Measurements from ENCODE around the gene NAALADL2.
A peak's percentile ranks its signal among the peaks of the same experiment; 100 is the strongest.

NAALADL2 gene

GRCh38 chr3:175620532-175620931 is 761.4 kb downstream of the NAALADL2 start:
- CTCF ChIA-PET: no interaction called here
- no peak overlapping the region for H3K4me3 ChIP-seq (ENCODE audit: control insufficient read depth in 1 of 7, extremely low read depth in 1 of 7, insufficient read depth in 4 of 7, low read depth in 2 of 7, low read length in 6 of 7)
- no peak for DNase-seq
- POLR2A ChIA-PET: no interaction called here
- H3K4me1 ChIP-seq (ENCODE audit: control extremely low read depth in 1 of 4, control insufficient read depth in 4 of 4, insufficient read depth in 4 of 4, low read length in 3 of 4): no peaks in the 10 kb centered on the region
- WGBS (ENCODE audit: insufficient coverage): 95% methylated on average over 12 of the region's 12 CpGs
- H3K36me3 ChIP-seq (ENCODE audit: control insufficient read depth in 4 of 4, insufficient read depth in 4 of 4, low read length in 3 of 4): no peaks in the 10 kb centered on the region
- H3K9me3 ChIP-seq (ENCODE audit: control extremely low read depth in 1 of 5, control insufficient read depth in 4 of 5, insufficient read depth in 2 of 5, low read depth in 1 of 5, low read length in 4 of 5): no peaks in the 10 kb centered on the region
- H3K27ac ChIP-seq (ENCODE audit: insufficient read depth in 1 of 2, low read depth in 1 of 2, low read length in 2 of 2, poor library complexity in 1 of 2, severe bottlenecking in 2 of 2): no peak overlapping the region
- no peaks in the 10 kb centered on the region for H3K27me3 ChIP-seq (replicated peaks in 2 of 5; ENCODE audit: control insufficient read depth in 4 of 5, insufficient read depth in 5 of 5, low read length in 4 of 5)

DNA sequence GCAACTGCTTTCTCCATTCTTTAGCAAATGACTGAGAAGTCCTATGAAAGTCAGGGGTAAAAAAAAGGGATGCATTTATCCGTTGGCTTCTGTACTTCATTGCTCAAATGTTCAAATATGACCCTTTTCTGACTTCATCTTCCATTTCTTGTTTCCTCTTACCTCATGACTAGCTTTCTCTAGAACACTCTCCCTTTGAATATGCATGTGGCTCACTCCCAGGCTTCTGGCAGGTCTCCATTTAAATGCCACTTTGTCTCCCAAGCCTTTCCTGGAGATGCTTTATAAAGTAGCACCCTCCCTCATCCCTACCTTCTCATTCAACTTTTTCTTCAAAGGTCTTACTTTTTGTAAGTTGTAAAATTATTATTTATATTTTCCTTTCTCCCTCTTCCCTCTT is 781.8 kb downstream of the NAALADL2 start:
- Histone ChIP-seq H3K4me3 (ENCODE audit: control insufficient read depth in 1 of 7, extremely low read depth in 1 of 7, insufficient read depth in 4 of 7, low read depth in 2 of 7, low read length in 6 of 7) (no peak overlapping the region), H3K27ac (ENCODE audit: insufficient read depth in 1 of 2, low read depth in 1 of 2, low read length in 2 of 2, poor library complexity in 1 of 2, severe bottlenecking in 2 of 2) (no peak overlapping the region), H3K9me3 (ENCODE audit: control extremely low read depth in 1 of 5, control insufficient read depth in 4 of 5, insufficient read depth in 2 of 5, low read depth in 1 of 5, low read length in 4 of 5) (no peaks in the 10 kb centered on the region), H3K27me3 (replicated peaks in 2 of 5; ENCODE audit: control insufficient read depth in 4 of 5, insufficient read depth in 5 of 5, low read length in 4 of 5) (no peaks in the 10 kb centered on the region), H3K4me1 (ENCODE audit: control extremely low read depth in 1 of 4, control insufficient read depth in 4 of 4, insufficient read depth in 4 of 4, low read length in 3 of 4) (no peaks in the 10 kb centered on the region), H3K36me3 (ENCODE audit: control insufficient read depth in 4 of 4, insufficient read depth in 4 of 4, low read length in 3 of 4) (no peaks in the 10 kb centered on the region)
- CTCF ChIA-PET: interaction anchor here (0.7 kb wide), 1 partner anchor 163 kb away, joined by 3 read pairs; no protein-coding TSS in a partner anchor
- POLR2A ChIA-PET: no interaction called here
- DNase-seq: no peak
- WGBS (ENCODE audit: insufficient coverage): 78% methylated on average over 1 of the region's 1 CpG

DNA sequence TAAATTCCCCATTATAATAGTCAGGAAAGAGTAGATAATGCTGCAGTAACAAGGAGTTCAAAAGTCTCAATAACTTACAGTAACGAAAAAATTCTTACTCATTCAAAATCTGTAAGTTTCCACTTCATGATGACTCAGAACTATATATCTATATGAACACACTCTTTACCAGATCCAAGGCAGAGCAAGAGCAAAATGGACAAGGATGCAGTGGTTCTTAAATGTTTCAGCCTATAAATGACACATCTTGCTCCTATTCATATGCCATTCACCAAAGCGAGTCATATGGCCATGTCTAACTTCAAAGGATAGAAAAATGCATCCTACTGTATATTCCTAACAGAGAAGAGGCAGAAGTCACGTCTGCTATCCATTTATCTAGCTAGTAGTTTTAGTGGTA is 787.7 kb downstream of the NAALADL2 start:
- H3K36me3 ChIP-seq (ENCODE audit: control insufficient read depth in 4 of 4, insufficient read depth in 4 of 4, low read length in 3 of 4): no peaks in the 10 kb centered on the region
- no CpG with 5 or more reads among the region's 3 CpGs for WGBS (ENCODE audit: insufficient coverage)
- POLR2A ChIA-PET: no interaction called here
- H3K9me3 ChIP-seq (ENCODE audit: control extremely low read depth in 1 of 5, control insufficient read depth in 4 of 5, insufficient read depth in 2 of 5, low read depth in 1 of 5, low read length in 4 of 5): no peaks in the 10 kb centered on the region
- CTCF ChIA-PET: no interaction called here
- no peaks in the 10 kb centered on the region for H3K27me3 ChIP-seq (replicated peaks in 2 of 5; ENCODE audit: control insufficient read depth in 4 of 5, insufficient read depth in 5 of 5, low read length in 4 of 5)
- H3K4me1 ChIP-seq (ENCODE audit: control extremely low read depth in 1 of 4, control insufficient read depth in 4 of 4, insufficient read depth in 4 of 4, low read length in 3 of 4): no peaks in the 10 kb centered on the region
- H3K27ac ChIP-seq (ENCODE audit: insufficient read depth in 1 of 2, low read depth in 1 of 2, low read length in 2 of 2, poor library complexity in 1 of 2, severe bottlenecking in 2 of 2): no peak overlapping the region
- DNase-seq: no peak
- H3K4me3 ChIP-seq (ENCODE audit: control insufficient read depth in 1 of 7, extremely low read depth in 1 of 7, insufficient read depth in 4 of 7, low read depth in 2 of 7, low read length in 6 of 7): no peak overlapping the region

- Histone ChIP-seq H3K4me3 (ENCODE audit: control insufficient read depth in 1 of 7, extremely low read depth in 1 of 7, insufficient read depth in 4 of 7, low read depth in 2 of 7, low read length in 6 of 7) (no peak overlapping the region), H3K27ac (ENCODE audit: insufficient read depth in 1 of 2, low read depth in 1 of 2, low read length in 2 of 2, poor library complexity in 1 of 2, severe bottlenecking in 2 of 2) (no peak overlapping the region), H3K36me3 (ENCODE audit: control insufficient read depth in 4 of 4, insufficient read depth in 4 of 4, low read length in 3 of 4) (no peaks in the 10 kb centered on the region), H3K9me3 (ENCODE audit: control extremely low read depth in 1 of 5, control insufficient read depth in 4 of 5, insufficient read depth in 2 of 5, low read depth in 1 of 5, low read length in 4 of 5) (no peaks in the 10 kb centered on the region), H3K4me1 (ENCODE audit: control extremely low read depth in 1 of 4, control insufficient read depth in 4 of 4, insufficient read depth in 4 of 4, low read length in 3 of 4) (no peaks in the 10 kb centered on the region), H3K27me3 (replicated peaks in 2 of 5; ENCODE audit: control insufficient read depth in 4 of 5, insufficient read depth in 5 of 5, low read length in 4 of 5) (no peaks in the 10 kb centered on the region)
- peak in 1 of 3 donors; percentile 18 for DNase-seq
- CTCF ChIA-PET: no interaction called here
- POLR2A ChIA-PET: no interaction called here
These were observed 789.8 kb downstream of the NAALADL2 start for GRCh38 chr3:175648899-175649298.

GRCh38 chr3:175651716-175652115 is 792.6 kb downstream of the NAALADL2 start:
- no peak overlapping the region for H3K27ac ChIP-seq (ENCODE audit: insufficient read depth in 1 of 2, low read depth in 1 of 2, low read length in 2 of 2, poor library complexity in 1 of 2, severe bottlenecking in 2 of 2)
- no peak overlapping the region for H3K4me3 ChIP-seq (ENCODE audit: control insufficient read depth in 1 of 7, extremely low read depth in 1 of 7, insufficient read depth in 4 of 7, low read depth in 2 of 7, low read length in 6 of 7)
- ChIA-PET POLR2A (no interaction called here), CTCF (no interaction called here)
- no peaks in the 10 kb centered on the region for H3K9me3 ChIP-seq (ENCODE audit: control extremely low read depth in 1 of 5, control insufficient read depth in 4 of 5, insufficient read depth in 2 of 5, low read depth in 1 of 5, low read length in 4 of 5)
- WGBS (ENCODE audit: insufficient coverage): 95% methylated on average over 5 of the region's 5 CpGs
- no peaks in the 10 kb centered on the region for H3K36me3 ChIP-seq (ENCODE audit: control insufficient read depth in 4 of 4, insufficient read depth in 4 of 4, low read length in 3 of 4)
- H3K27me3 ChIP-seq (replicated peaks in 2 of 5; ENCODE audit: control insufficient read depth in 4 of 5, insufficient read depth in 5 of 5, low read length in 4 of 5): no peaks in the 10 kb centered on the region
- DNase-seq: no peak
- H3K4me1 ChIP-seq (ENCODE audit: control extremely low read depth in 1 of 4, control insufficient read depth in 4 of 4, insufficient read depth in 4 of 4, low read length in 3 of 4): no peaks in the 10 kb centered on the region

DNA sequence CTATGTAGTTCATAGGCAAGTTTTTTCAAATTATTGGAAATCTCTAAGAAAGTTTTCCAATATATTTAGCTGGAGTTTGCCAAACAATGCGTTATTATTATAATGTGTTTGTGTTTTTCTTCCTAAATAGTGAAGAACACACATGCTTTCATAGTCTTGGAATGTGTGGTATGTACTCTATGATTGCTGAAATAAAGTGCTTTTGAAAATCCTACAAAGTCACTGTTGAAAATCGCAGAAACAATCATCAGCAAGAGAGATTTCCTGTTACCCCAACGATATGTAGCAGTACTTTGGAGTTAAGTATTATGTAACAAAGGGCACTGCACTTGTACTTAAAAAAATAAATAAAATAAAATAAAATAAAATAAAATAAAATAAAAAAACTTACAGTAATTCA is 796.2 kb downstream of the NAALADL2 start:
- no peak for DNase-seq
- ChIA-PET POLR2A (no interaction called here), CTCF (no interaction called here)
- no peaks in the 10 kb centered on the region for H3K36me3 ChIP-seq (ENCODE audit: control insufficient read depth in 4 of 4, insufficient read depth in 4 of 4, low read length in 3 of 4)
- no peaks in the 10 kb centered on the region for H3K9me3 ChIP-seq (ENCODE audit: control extremely low read depth in 1 of 5, control insufficient read depth in 4 of 5, insufficient read depth in 2 of 5, low read depth in 1 of 5, low read length in 4 of 5)
- no peaks in the 10 kb centered on the region for H3K4me1 ChIP-seq (ENCODE audit: control extremely low read depth in 1 of 4, control insufficient read depth in 4 of 4, insufficient read depth in 4 of 4, low read length in 3 of 4)
- H3K27ac ChIP-seq (ENCODE audit: insufficient read depth in 1 of 2, low read depth in 1 of 2, low read length in 2 of 2, poor library complexity in 1 of 2, severe bottlenecking in 2 of 2): no peak overlapping the region
- no peak overlapping the region for H3K4me3 ChIP-seq (ENCODE audit: control insufficient read depth in 1 of 7, extremely low read depth in 1 of 7, insufficient read depth in 4 of 7, low read depth in 2 of 7, low read length in 6 of 7)
- no peaks in the 10 kb centered on the region for H3K27me3 ChIP-seq (replicated peaks in 2 of 5; ENCODE audit: control insufficient read depth in 4 of 5, insufficient read depth in 5 of 5, low read length in 4 of 5)
- WGBS (ENCODE audit: insufficient coverage): 100% methylated on average over 1 of the region's 3 CpGs

- CTCF ChIA-PET: no interaction called here
- Histone ChIP-seq H3K4me1 (ENCODE audit: control extremely low read depth in 1 of 4, control insufficient read depth in 4 of 4, insufficient read depth in 4 of 4, low read length in 3 of 4) (no peaks in the 10 kb centered on the region), H3K4me3 (ENCODE audit: control insufficient read depth in 1 of 7, extremely low read depth in 1 of 7, insufficient read depth in 4 of 7, low read depth in 2 of 7, low read length in 6 of 7) (no peak overlapping the region), H3K27ac (ENCODE audit: insufficient read depth in 1 of 2, low read depth in 1 of 2, low read length in 2 of 2, poor library complexity in 1 of 2, severe bottlenecking in 2 of 2) (no peak overlapping the region), H3K27me3 (replicated peaks in 2 of 5; ENCODE audit: control insufficient read depth in 4 of 5, insufficient read depth in 5 of 5, low read length in 4 of 5) (no peaks in the 10 kb centered on the region), H3K36me3 (ENCODE audit: control insufficient read depth in 4 of 4, insufficient read depth in 4 of 4, low read length in 3 of 4) (no peaks in the 10 kb centered on the region), H3K9me3 (ENCODE audit: control extremely low read depth in 1 of 5, control insufficient read depth in 4 of 5, insufficient read depth in 2 of 5, low read depth in 1 of 5, low read length in 4 of 5) (no peaks in the 10 kb centered on the region)
- no CpG with 5 or more reads among the region's 1 CpG for WGBS (ENCODE audit: insufficient coverage)
- no peak for DNase-seq
- POLR2A ChIA-PET: no interaction called here
These were observed 797.3 kb downstream of the NAALADL2 start for GRCh38 chr3:175656461-175656860.

Data from common myeloid progenitor, CD34-positive (primary cell).